Mesenchymal stem cell (in vitro differentiated cells and primary cell): Measurements from ENCODE around the gene DHDH.
A peak's percentile ranks its signal among the peaks of the same experiment; 100 is the strongest.

Source experiments
- DNase-seq: peaks from one replicate; pipeline ENCODE4 v3.0.0-alpha.2; 2013
- H2AFZ ChIP-seq: one replicate; pipeline ENCODE4 v1.6.1; 2013; ENCODE audit warnings: low read depth, mild to moderate bottlenecking, control low read depth, inconsistent platforms, low read length, moderate library complexity
- H2AK5ac ChIP-seq: 2 replicates; pipeline ENCODE4 v1.6.1; 2013; ENCODE audit warnings: low read length, moderate library complexity, mild to moderate bottlenecking, inconsistent platforms; ENCODE audit not compliant: severe bottlenecking
- H2BK120ac ChIP-seq: one replicate; pipeline ENCODE4 v1.6.1; 2013; ENCODE audit warnings: low read depth, mild to moderate bottlenecking, inconsistent platforms, low read length, moderate library complexity
- H2BK12ac ChIP-seq, 2 experiments: one replicate each; pipeline ENCODE4 v1.6.1; 2013; ENCODE audit warnings: inconsistent platforms in 2 of 2, low read length in 2 of 2, mild to moderate bottlenecking in 2 of 2, moderate library complexity in 2 of 2, control low read depth in 1 of 2
- H2BK15ac ChIP-seq: one replicate; pipeline ENCODE4 v1.6.1; 2013; ENCODE audit warnings: mild to moderate bottlenecking, low read depth, inconsistent platforms; ENCODE audit not compliant: poor library complexity, severe bottlenecking
- H2BK5ac ChIP-seq: 2 replicates; pipeline ENCODE4 v1.6.1; 2013; ENCODE audit warnings: low read depth, mild to moderate bottlenecking, low read length, control low read depth, inconsistent platforms; ENCODE audit not compliant: poor library complexity, severe bottlenecking
- H3K14ac ChIP-seq, 2 experiments: one replicate each; pipeline ENCODE4 v1.6.1; 2013; ENCODE audit warnings: inconsistent platforms in 2 of 2, low read length in 2 of 2, control low read depth in 1 of 2, mild to moderate bottlenecking in 1 of 2, moderate library complexity in 1 of 2
- H3K18ac ChIP-seq, 2 experiments: one replicate each; pipeline ENCODE4 v1.6.1; 2013; ENCODE audit warnings: inconsistent platforms in 2 of 2, low read length in 2 of 2, control low read depth in 1 of 2, low read depth in 1 of 2, mild to moderate bottlenecking in 1 of 2
- H3K23ac ChIP-seq, 2 experiments: one replicate each; pipeline ENCODE4 v1.6.1; 2013; ENCODE audit warnings: inconsistent platforms in 2 of 2, low read length in 2 of 2, mild to moderate bottlenecking in 2 of 2, moderate library complexity in 2 of 2, control low read depth in 1 of 2
- H3K27ac ChIP-seq: 2 replicates; pipeline ENCODE4 v1.5.1; 2013; ENCODE audit warnings: mild to moderate bottlenecking, moderate library complexity, low read length, control low read depth, inconsistent platforms; ENCODE audit not compliant: poor library complexity, severe bottlenecking
- H3K27me3 ChIP-seq, 2 experiments: 2 replicates each; pipeline versions ENCODE4 v1.6.1 to v1.7.0; 2013; ENCODE audit warnings: low read length in 2 of 2, mild to moderate bottlenecking in 2 of 2, moderate library complexity in 2 of 2, control low read depth in 1 of 2, inconsistent platforms in 1 of 2; ENCODE audit not compliant: control insufficient read depth in 1 of 2, insufficient read depth in 1 of 2
- H3K36me3 ChIP-seq, 2 experiments: 2 replicates each; pipeline versions ENCODE4 v1.6.1 to v1.7.0; 2013; ENCODE audit warnings: low read length in 2 of 2, control low read depth in 1 of 2, inconsistent platforms in 1 of 2, low read depth in 1 of 2, mild to moderate bottlenecking in 1 of 2; ENCODE audit not compliant: insufficient read depth in 2 of 2, control insufficient read depth in 1 of 2
- H3K4ac ChIP-seq, 2 experiments: one replicate each; pipeline ENCODE4 v1.6.1; 2013; ENCODE audit warnings: inconsistent platforms in 2 of 2, low read length in 2 of 2, mild to moderate bottlenecking in 2 of 2, moderate library complexity in 2 of 2, control low read depth in 1 of 2, low read depth in 1 of 2
- H3K4me1 ChIP-seq: 2 replicates; pipeline ENCODE4 v1.6.1; 2013; ENCODE audit warnings: low read depth, low read length, control low read depth; ENCODE audit not compliant: control insufficient read depth, insufficient read depth
- H3K4me2 ChIP-seq: 2 replicates; pipeline ENCODE4 v1.6.1; 2013; ENCODE audit warnings: low read length, mild to moderate bottlenecking, inconsistent platforms; ENCODE audit not compliant: poor library complexity, severe bottlenecking
- H3K4me3 ChIP-seq, 2 experiments: 2 replicates each; pipeline versions ENCODE4 v1.5.1 to v1.7.0; 2013; ENCODE audit warnings: low read length in 2 of 2, mild to moderate bottlenecking in 2 of 2, control low read depth in 1 of 2, low read depth in 1 of 2; ENCODE audit not compliant: insufficient read depth in 1 of 2
- H3K79me1 ChIP-seq: replicated peaks from 2 replicates; pipeline ENCODE4 v1.6.1; 2013; ENCODE audit warnings: mild to moderate bottlenecking, control low read depth, low read length, inconsistent platforms; ENCODE audit not compliant: poor library complexity, severe bottlenecking
- H3K9ac ChIP-seq: 2 replicates; pipeline ENCODE4 v1.7.0; 2013; ENCODE audit warnings: mild to moderate bottlenecking, low read length, moderate library complexity
- H3K9me3 ChIP-seq: 2 replicates; pipeline ENCODE4 v1.7.0; 2013; ENCODE audit warnings: mild to moderate bottlenecking, low read length; ENCODE audit not compliant: control insufficient read depth
- H4K8ac ChIP-seq: one replicate; pipeline ENCODE4 v1.6.1; 2013; ENCODE audit warnings: inconsistent platforms, mild to moderate bottlenecking, low read length, moderate library complexity
- H4K91ac ChIP-seq: one replicate; pipeline ENCODE4 v1.6.1; 2013; ENCODE audit warnings: mild to moderate bottlenecking, low read length, inconsistent platforms
- WGBS: methylation state at CpG from one replicate; pipeline ENCODE4 v1.1.7; 2013; ENCODE audit warnings: mixed read lengths; 5-methylcytosine and 5-hydroxymethylcytosine counted together

DHDH gene

GRCh38 chr19:48992581-48993174 lies 59.2 kb downstream of the DHDH start:
- Histone ChIP-seq H2AK5ac (no peak overlapping the region), H3K9ac (peak overlapping the region; percentile 97), H3K14ac (peak overlapping the region in 1 of 2 experiments; percentile 45), H4K8ac (peak overlapping the region; percentile 1), H2BK15ac (peak overlapping the region; percentile 1), H3K27ac (peak overlapping the region; percentile 78), H3K23ac (peak overlapping the region in 1 of 2 experiments; percentile 90), H2AFZ (peak overlapping the region; percentile 29), H4K91ac (peak overlapping the region; percentile 66), H3K36me3 (peaks cover 23 to 37% of the 10 kb centered on the region in 2 experiments), H3K18ac (peak overlapping the region; percentile 75 to 98), H3K4me2 (peak overlapping the region; percentile 87), H3K27me3 (no peaks in the 10 kb centered on the region), H2BK12ac (peak overlapping the region in 1 of 2 experiments; percentile 90), H3K4me1 (peaks cover 26% of the 10 kb centered on the region), H3K4me3 (peak overlapping the region; percentile 75 to 97), H2BK5ac (peak overlapping the region; percentile 20), H2BK120ac (no peak overlapping the region), H3K9me3 (no peaks in the 10 kb centered on the region), H3K79me1 (peaks cover 23% of the 10 kb centered on the region), H3K4ac (peak overlapping the region; percentile 27 to 89)
- peak; percentile 32 for DNase-seq
- WGBS: under 1% methylated on average over 20 of the region's 20 CpGs

- peaks cover 23% of the 10 kb centered on the region for H3K79me1 ChIP-seq
- WGBS: under 1% methylated on average over 56 of the region's 56 CpGs
- H3K18ac ChIP-seq: peak within 1 kb of the TSS; percentile 75 to 98
- H3K4me2 ChIP-seq: peak within 1 kb of the TSS; percentile 90
- H2AK5ac ChIP-seq: peak within 1 kb of the TSS; percentile 13
- peak within 1 kb of the TSS; percentile 75 to 97 for H3K4me3 ChIP-seq
- peak within 1 kb of the TSS in 1 of 2 experiments; percentile 90 for H2BK12ac ChIP-seq
- H3K36me3 ChIP-seq: peaks cover 17 to 30% of the 10 kb centered on the region in 2 experiments
- peak within 1 kb of the TSS; percentile 1 for H2BK15ac ChIP-seq
- peak within 1 kb of the TSS in 1 of 2 experiments; percentile 90 for H3K23ac ChIP-seq
- peak within 1 kb of the TSS; percentile 29 for H2AFZ ChIP-seq
- H2BK5ac ChIP-seq: peak within 1 kb of the TSS; percentile 20
- peak within 1 kb of the TSS; percentile 91 for H3K27ac ChIP-seq
- peak within 1 kb of the TSS; percentile 38 for H4K8ac ChIP-seq
- H4K91ac ChIP-seq: peak within 1 kb of the TSS; percentile 66
- peak within 1 kb of the TSS; percentile 27 to 89 for H3K4ac ChIP-seq
- H3K4me1 ChIP-seq: peaks cover 31% of the 10 kb centered on the region
- H3K27me3 ChIP-seq: no peaks in the 10 kb centered on the region
- peak; percentile 100 for DNase-seq
- H2BK120ac ChIP-seq: no peak within 1 kb of the TSS
- H3K14ac ChIP-seq: peak within 1 kb of the TSS in 1 of 2 experiments; percentile 45
- H3K9me3 ChIP-seq: no peaks in the 10 kb centered on the region
- peak within 1 kb of the TSS; percentile 97 for H3K9ac ChIP-seq
Measured at GRCh38 chr19:48993175-48994034, 59.9 kb downstream of the DHDH start, which contains the start of the genes GYS1 and RUVBL2. Gene GYS1, minus strand, starts transcription at chr19:48993309. Its CDS starts 197 bp downstream, at chr19:48993112. Gene RUVBL2, plus strand, starts transcription at chr19:48993887. Its CDS starts 25 bp downstream, at chr19:48993912.

- Histone ChIP-seq H3K4ac (peak overlapping the region in 1 of 2 experiments; percentile 55), H4K91ac (no peak overlapping the region), H3K9ac (peak overlapping the region; percentile 97), H3K4me2 (peak overlapping the region; percentile 90), H3K18ac (no peak overlapping the region), H3K36me3 (peaks cover 11 to 26% of the 10 kb centered on the region in 2 experiments), H2AK5ac (peak overlapping the region; percentile 13), H3K9me3 (no peaks in the 10 kb centered on the region), H3K4me1 (peaks cover 31% of the 10 kb centered on the region), H2AFZ (no peak overlapping the region), H4K8ac (peak overlapping the region; percentile 38), H3K14ac (no peak overlapping the region), H3K23ac (peak overlapping the region in 1 of 2 experiments; percentile 35), H3K4me3 (peak overlapping the region; percentile 70 to 97), H3K27ac (peak overlapping the region; percentile 35), H3K27me3 (no peaks in the 10 kb centered on the region), H2BK5ac (no peak overlapping the region), H2BK120ac (no peak overlapping the region), H3K79me1 (peaks cover 20% of the 10 kb centered on the region), H2BK15ac (no peak overlapping the region), H2BK12ac (peak overlapping the region in 1 of 2 experiments; percentile 10)
- no peak for DNase-seq
- WGBS: 5% methylated on average over 11 of the region's 13 CpGs
Measured at GRCh38 chr19:48994035-48994386, 60.5 kb downstream of the DHDH start.
